ENCODE data around the gene FHOD3. TPM values are rescaled to one million over a fixed set of nuclear protein-coding genes. Genes with fewer than 3 reads are reported as not detected.

The FHOD3 gene
- polyA plus RNA-seq, 1 experiment, result 41.1 TPM

- no peaks in the 10 kb centered on the region for H3K27me3 ChIP-seq (ENCODE audit: control insufficient read depth, insufficient read depth, low read length)
- peak; percentile 26; the same call in 1 of the 2 replicates for TF ChIP-seq CTCF (IDR thresholded peaks at IDR 0.05; ENCODE audit: low read depth, low read length)
- DNase-seq (ENCODE audit: low read depth, low spot score), result no peak
- no peak overlapping the region for H3K4me3 ChIP-seq (ENCODE audit: low read depth, low read length)
- H3K27ac ChIP-seq (ENCODE audit: low read depth, low read length), result peak overlapping the region; percentile 25
- CTCF ChIA-PET, result interaction anchor here (1.0 to 4.2 kb wide), 2 partner anchors 13 to 130 kb away, joined by 3 to 19 read pairs; no protein-coding TSS in a partner anchor
- no peaks in the 10 kb centered on the region for H3K9me3 ChIP-seq (ENCODE audit: control insufficient read depth, insufficient read depth, low read length)
- POLR2A ChIA-PET, result no interaction called here
Measured at GRCh38 chr18:36558234-36558633, 260.7 kb downstream of the FHOD3 start.

DNA sequence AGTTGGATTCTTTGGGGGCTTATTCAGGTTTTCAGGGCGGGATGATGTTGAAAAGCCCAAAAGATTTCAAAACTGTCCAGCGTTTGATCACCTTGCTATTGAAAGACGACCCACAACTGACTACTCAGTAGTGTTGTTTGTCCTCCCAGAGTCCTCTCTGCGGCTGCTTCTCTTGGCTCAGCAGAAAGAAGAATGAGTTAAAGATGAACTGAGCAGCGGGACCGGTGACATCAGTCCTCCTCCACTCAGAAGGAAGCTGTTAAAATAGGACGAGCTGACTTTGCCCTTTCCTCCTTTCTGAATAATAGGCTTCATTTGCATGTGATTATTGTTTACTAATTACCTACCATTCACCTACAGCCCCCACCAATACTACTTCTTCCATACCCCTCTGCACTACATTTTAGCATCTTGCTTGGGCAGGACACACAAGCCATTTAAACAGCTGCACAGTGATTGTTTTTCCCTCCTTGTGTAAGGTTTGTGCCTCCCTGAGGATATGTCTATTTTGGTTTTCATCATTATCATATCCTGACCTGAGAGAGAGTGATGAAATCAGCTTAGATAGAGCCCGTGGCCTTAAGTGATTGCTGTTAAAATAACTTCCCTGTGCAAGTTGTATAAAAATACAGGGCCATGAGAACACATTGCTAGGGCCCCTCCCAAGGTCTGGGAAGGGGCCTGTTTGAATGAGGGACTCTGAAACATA, 261.8 kb downstream of the FHOD3 start:
- no peak overlapping the region for H3K27ac ChIP-seq (ENCODE audit: low read depth, low read length)
- POLR2A ChIA-PET, result no interaction called here
- no peaks in the 10 kb centered on the region for H3K27me3 ChIP-seq (ENCODE audit: control insufficient read depth, insufficient read depth, low read length)
- no peak for DNase-seq (ENCODE audit: low read depth, low spot score)
- CTCF ChIA-PET, result interaction anchor here (0.6 to 4.2 kb wide), 4 partner anchors 13 to 249 kb away, joined by 3 to 19 read pairs (median 12); no protein-coding TSS in a partner anchor
- TF ChIP-seq CTCF (IDR thresholded peaks at IDR 0.05; ENCODE audit: low read depth, low read length), result no peak
- no peak overlapping the region for H3K4me3 ChIP-seq (ENCODE audit: low read depth, low read length)
- H3K9me3 ChIP-seq (ENCODE audit: control insufficient read depth, insufficient read depth, low read length), result no peaks in the 10 kb centered on the region

GRCh38 chr18:36560187-36560586, 262.7 kb downstream of the FHOD3 start:
- no peak for DNase-seq (ENCODE audit: low read depth, low spot score)
- no peak for TF ChIP-seq CTCF (IDR thresholded peaks at IDR 0.05; ENCODE audit: low read depth, low read length)
- Histone ChIP-seq H3K9me3 (ENCODE audit: control insufficient read depth, insufficient read depth, low read length) (no peaks in the 10 kb centered on the region), H3K4me3 (ENCODE audit: low read depth, low read length) (no peak overlapping the region), H3K27me3 (ENCODE audit: control insufficient read depth, insufficient read depth, low read length) (no peaks in the 10 kb centered on the region), H3K27ac (ENCODE audit: low read depth, low read length) (no peak overlapping the region)
- POLR2A ChIA-PET, result no interaction called here
- CTCF ChIA-PET, result interaction anchor here (0.5 to 4.2 kb wide), 6 partner anchors 12 to 248 kb away, joined by 3 to 19 read pairs (median 4); no protein-coding TSS in a partner anchor

GRCh38 chr18:36561046-36561445, 263.5 kb downstream of the FHOD3 start:
- no peak overlapping the region for H3K4me3 ChIP-seq (ENCODE audit: low read depth, low read length)
- no peak for TF ChIP-seq CTCF (IDR thresholded peaks at IDR 0.05; ENCODE audit: low read depth, low read length)
- ChIA-PET CTCF (interaction anchor here (0.6 to 4.2 kb wide), 3 partner anchors 11 to 262 kb away, joined by 4 to 19 read pairs (median 19); no protein-coding TSS in a partner anchor), POLR2A (no interaction called here)
- no peak for DNase-seq (ENCODE audit: low read depth, low spot score)
- H3K9me3 ChIP-seq (ENCODE audit: control insufficient read depth, insufficient read depth, low read length), result no peaks in the 10 kb centered on the region
- H3K27ac ChIP-seq (ENCODE audit: low read depth, low read length), result no peak overlapping the region
- no peaks in the 10 kb centered on the region for H3K27me3 ChIP-seq (ENCODE audit: control insufficient read depth, insufficient read depth, low read length)

GRCh38 chr18:36564841-36565240, 267.3 kb downstream of the FHOD3 start:
- DNase-seq (ENCODE audit: low read depth, low spot score), result no peak
- Histone ChIP-seq H3K27me3 (ENCODE audit: control insufficient read depth, insufficient read depth, low read length) (no peaks in the 10 kb centered on the region), H3K9me3 (ENCODE audit: control insufficient read depth, insufficient read depth, low read length) (no peaks in the 10 kb centered on the region), H3K4me3 (ENCODE audit: low read depth, low read length) (no peak overlapping the region), H3K27ac (ENCODE audit: low read depth, low read length) (no peak overlapping the region)
- POLR2A ChIA-PET, result no interaction called here
- CTCF ChIA-PET, result interaction anchor here (0.7 to 1.0 kb wide), 2 partner anchors 124 to 207 kb away, joined by 3 read pairs; no protein-coding TSS in a partner anchor
- TF ChIP-seq CTCF (IDR thresholded peaks at IDR 0.05; ENCODE audit: low read depth, low read length), result no peak

Measured in AG04450 (cell line).